NCI-H446 treated with DMSO at 0.1 percent for 48 hours (cell line): ENCODE measurements around the gene TIMP2.
"Not testable (repeated sequence)": the region's sequence is repeated elsewhere in the genome, so short reads cannot be mapped to it uniquely, and the experiment has no call there.

Experiments
- DNase-seq: peaks from one replicate; lab custom pipeline; 2025; lab: John Stamatoyannopoulos, UW

TIMP2 gene

GRCh38 chr17:78890096-78890495 lies 35.1 kb downstream of the TIMP2 start:
- DNase-seq = not testable (repeated sequence)

- DNase-seq = no peak
Observed at GRCh38 chr17:78889531-78889930, 35.7 kb downstream of the TIMP2 start.

GRCh38 chr17:78888941-78889518 lies 36.2 kb downstream of the TIMP2 start:
- no peak for DNase-seq

GRCh38 chr17:78886954-78887353 lies 38.2 kb downstream of the TIMP2 start:
- no peak for DNase-seq

GRCh38 chr17:78885956-78886355 lies 39.2 kb downstream of the TIMP2 start:
- no peak for DNase-seq

- no peak for DNase-seq
Observed at GRCh38 chr17:78884876-78885667, 40.1 kb downstream of the TIMP2 start.

- no peak for DNase-seq
Observed at GRCh38 chr17:78884148-78884825, 40.9 kb downstream of the TIMP2 start.

- DNase-seq = no peak
Observed at GRCh38 chr17:78883533-78884131, 41.6 kb downstream of the TIMP2 start.

GRCh38 chr17:78883089-78883532 lies 42.1 kb downstream of the TIMP2 start:
- no peak for DNase-seq

- no peak for DNase-seq
Observed at GRCh38 chr17:78882540-78883088, 42.6 kb downstream of the TIMP2 start.

GRCh38 chr17:78879635-78880186 lies 45.5 kb downstream of the TIMP2 start:
- DNase-seq = no peak

- no peak for DNase-seq
Observed at GRCh38 chr17:78878871-78879527, 46.2 kb downstream of the TIMP2 start.

- DNase-seq = no peak
Observed at GRCh38 chr17:78878261-78878660, 46.9 kb downstream of the TIMP2 start.

- DNase-seq = not testable (repeated sequence)
Observed at GRCh38 chr17:78876954-78877517, 48.2 kb downstream of the TIMP2 start.

- DNase-seq = no peak
Observed at GRCh38 chr17:78876094-78876597, 49.0 kb downstream of the TIMP2 start.

GRCh38 chr17:78875363-78876093 lies 49.7 kb downstream of the TIMP2 start:
- no peak for DNase-seq

GRCh38 chr17:78873519-78874340 lies 51.5 kb downstream of the TIMP2 start:
- DNase-seq = peak; percentile 57

- DNase-seq = no peak
Observed at GRCh38 chr17:78872486-78872885, 52.7 kb downstream of the TIMP2 start.

GRCh38 chr17:78870621-78871020 lies 54.6 kb downstream of the TIMP2 start:
- no peak for DNase-seq
